HEK293T (cell line): ENCODE results near the gene ZFX.

Experiments used
- CTBP1 ChIP-seq: fragments of 450-650 bp; IDR thresholded peaks from 2 replicates; pipeline ENCODE4 v1.6.1; 2016; ENCODE audit warnings: borderline replicate concordance
- FOXK2 ChIP-seq: fragments of 450-650 bp; IDR thresholded peaks from 2 replicates; pipeline ENCODE4 v1.6.1; 2016; ENCODE audit warnings: mild to moderate bottlenecking
- FOXM1 ChIP-seq: fragments of 450-650 bp; IDR thresholded peaks from 2 replicates; pipeline ENCODE4 v1.6.1; 2017; ENCODE audit warnings: mild to moderate bottlenecking, borderline replicate concordance
- NFRKB ChIP-seq: fragments of 450-650 bp; IDR thresholded peaks from 2 replicates; pipeline ENCODE4 v1.6.1; 2016; ENCODE audit warnings: mild to moderate bottlenecking, moderate library complexity
- PKNOX1 ChIP-seq: fragments of 450-650 bp; IDR thresholded peaks from 2 replicates; pipeline ENCODE4 v1.6.1; 2016
- SUZ12 ChIP-seq: fragments of 450-650 bp; IDR thresholded peaks from 2 replicates; pipeline ENCODE4 v1.6.1; 2016; ENCODE audit warnings: mild to moderate bottlenecking
- ZNF384 ChIP-seq: fragments of 450-650 bp; IDR thresholded peaks from 2 replicates; pipeline ENCODE4 v1.6.1; 2016

GRCh38 chrX:24149351-24150050 is at the start of gene ZFX:
- TF ChIP-seq FOXK2 (no peak), PKNOX1 (no peak), SUZ12 (no peak), NFRKB (no peak), FOXM1 (0 out of 2 replicates have a peak, but pooled peaks have one; percentile 34), ZNF384 (no peak), CTBP1 (no peak)
